ENCODE results near the gene DLG1.

GRCh38 chr3:197021729-197022404 lies 276.5 kb downstream of the DLG1 start:
- no peak for TF ChIP-seq POLR2A (IDR thresholded peaks at IDR 0.05)
- TF ChIP-seq CTCF (IDR thresholded peaks at IDR 0.05), result no peak

All from stomach (tissue), 4 donors.